ENCODE results near the gene OLA1. TPM values are rescaled to one million over a fixed set of nuclear protein-coding genes. Genes with fewer than 3 reads are reported as not detected.

Gene OLA1
- total RNA-seq, 2 experiments from 2014 or later = 71.6 to 73.1 TPM

DNA sequence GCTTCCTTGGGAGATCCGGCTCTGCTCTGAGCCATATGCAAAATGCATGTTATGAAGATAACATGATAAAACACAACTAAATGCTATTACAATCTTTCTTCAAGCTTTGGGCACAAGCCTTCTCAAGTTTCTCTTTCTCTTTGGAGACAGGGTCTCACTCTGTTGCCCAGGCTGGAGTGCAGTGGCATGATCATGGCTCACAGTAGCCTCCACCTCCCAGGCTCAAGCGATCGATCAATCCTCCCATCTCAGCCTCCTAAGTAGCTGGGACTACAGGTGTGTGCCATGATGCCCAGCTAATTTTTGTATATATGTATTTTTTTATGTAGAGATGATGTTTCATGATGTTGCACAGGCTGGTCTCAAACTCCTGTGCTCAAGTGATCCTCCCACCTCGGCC lies 175.5 kb downstream of the OLA1 start:
- Mint-ChIP-seq H3K27ac (no peak overlapping the region), H3K4me3 (no peak overlapping the region), H3K36me3 (ENCODE audit: low read depth) (peaks cover 12% of the 10 kb centered on the region), H3K27me3 (ENCODE audit: low read depth) (no peaks in the 10 kb centered on the region), H3K4me1 (ENCODE audit: low read depth) (no peaks in the 10 kb centered on the region), H3K9me3 (ENCODE audit: insufficient read depth) (no peaks in the 10 kb centered on the region)
- ChIA-PET CTCF (no interaction called here), POLR2A (no interaction called here)
- ATAC-seq = no peak
- no peak for DNase-seq

GRCh38 chr2:174072069-174072468 lies 176.3 kb downstream of the OLA1 start:
- Mint-ChIP-seq H3K4me3 (no peak overlapping the region), H3K27ac (no peak overlapping the region), H3K9me3 (ENCODE audit: insufficient read depth) (no peaks in the 10 kb centered on the region), H3K36me3 (ENCODE audit: low read depth) (peaks cover 12% of the 10 kb centered on the region), H3K4me1 (ENCODE audit: low read depth) (no peaks in the 10 kb centered on the region), H3K27me3 (ENCODE audit: low read depth) (no peaks in the 10 kb centered on the region)
- no peak for DNase-seq
- POLR2A ChIA-PET = no interaction called here
- no peak for ATAC-seq
- CTCF ChIA-PET = no interaction called here

GRCh38 chr2:174071321-174071720 lies 177.0 kb downstream of the OLA1 start:
- POLR2A ChIA-PET = interaction anchor here (0.6 kb wide), 1 partner anchor 1337 kb away, joined by 3 read pairs; no protein-coding TSS in a partner anchor
- peaks cover 3% of the 10 kb centered on the region for H3K27me3 Mint-ChIP-seq (ENCODE audit: low read depth)
- H3K4me1 Mint-ChIP-seq (ENCODE audit: low read depth) = no peaks in the 10 kb centered on the region
- CTCF ChIA-PET = no interaction called here
- H3K27ac Mint-ChIP-seq = no peak overlapping the region
- no peak for DNase-seq
- H3K4me3 Mint-ChIP-seq = no peak overlapping the region
- peaks cover 12% of the 10 kb centered on the region for H3K36me3 Mint-ChIP-seq (ENCODE audit: low read depth)
- no peaks in the 10 kb centered on the region for H3K9me3 Mint-ChIP-seq (ENCODE audit: insufficient read depth)
- ATAC-seq = no peak

DNA sequence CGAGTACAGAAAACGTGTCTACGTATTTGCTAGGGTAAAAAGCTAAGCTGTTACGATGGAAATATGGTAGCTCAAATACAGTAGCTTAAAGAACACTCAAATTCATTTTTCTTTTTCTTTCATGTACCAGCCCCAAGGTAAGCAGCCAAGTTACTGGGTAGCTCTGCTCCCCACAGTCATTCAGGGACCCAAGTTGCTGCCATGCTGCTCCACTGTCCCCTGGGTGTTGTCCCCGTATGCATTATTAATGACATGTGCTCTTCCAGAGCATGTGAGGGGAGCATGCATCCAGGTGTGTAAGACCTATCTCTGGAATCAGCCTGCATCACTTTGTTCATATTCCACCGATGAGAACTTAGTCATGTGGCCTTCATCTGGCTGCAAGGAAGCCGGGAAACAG lies 178.1 kb downstream of the OLA1 start:
- Mint-ChIP-seq H3K27ac (no peak overlapping the region), H3K9me3 (ENCODE audit: insufficient read depth) (no peaks in the 10 kb centered on the region), H3K4me3 (no peak overlapping the region), H3K4me1 (ENCODE audit: low read depth) (no peaks in the 10 kb centered on the region), H3K36me3 (ENCODE audit: low read depth) (peaks cover 10% of the 10 kb centered on the region), H3K27me3 (ENCODE audit: low read depth) (peaks cover 3% of the 10 kb centered on the region)
- DNase-seq (no peak), ATAC-seq (no peak)
- ChIA-PET CTCF (no interaction called here), POLR2A (interaction anchor here (0.8 kb wide), 1 partner anchor 9 kb away, joined by 3 read pairs; no protein-coding TSS in a partner anchor)

DNA sequence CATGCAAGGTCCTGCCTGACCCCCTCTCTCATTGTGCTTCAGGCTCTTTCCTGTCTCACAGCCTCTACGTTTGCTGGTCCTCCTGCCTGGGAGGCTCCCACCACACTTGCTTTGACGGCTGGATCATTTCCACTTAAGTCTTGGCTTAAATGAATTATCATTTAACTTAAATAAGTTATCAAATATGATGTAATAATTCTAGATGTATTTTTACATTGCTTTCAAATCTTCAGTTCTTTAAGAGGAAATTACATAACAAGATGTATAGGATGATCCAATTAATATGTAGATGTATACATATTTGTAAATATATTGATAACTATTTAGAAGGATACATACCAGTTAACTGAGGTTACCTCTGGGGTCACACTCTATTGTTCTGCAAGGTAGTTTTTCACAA lies 180.5 kb downstream of the OLA1 start:
- H3K4me3 Mint-ChIP-seq = no peak overlapping the region
- H3K4me1 Mint-ChIP-seq (ENCODE audit: low read depth) = no peaks in the 10 kb centered on the region
- H3K9me3 Mint-ChIP-seq (ENCODE audit: insufficient read depth) = no peaks in the 10 kb centered on the region
- no peak for DNase-seq
- ChIA-PET CTCF (no interaction called here), POLR2A (no interaction called here)
- ATAC-seq = no peak
- no peaks in the 10 kb centered on the region for H3K36me3 Mint-ChIP-seq (ENCODE audit: low read depth)
- peaks cover 7% of the 10 kb centered on the region for H3K27me3 Mint-ChIP-seq (ENCODE audit: low read depth)
- no peak overlapping the region for H3K27ac Mint-ChIP-seq

GRCh38 chr2:174066871-174067270 lies 181.5 kb downstream of the OLA1 start:
- Mint-ChIP-seq H3K4me3 (no peak overlapping the region), H3K27me3 (ENCODE audit: low read depth) (peaks cover 10% of the 10 kb centered on the region), H3K4me1 (ENCODE audit: low read depth) (no peaks in the 10 kb centered on the region), H3K27ac (no peak overlapping the region), H3K36me3 (ENCODE audit: low read depth) (no peaks in the 10 kb centered on the region), H3K9me3 (ENCODE audit: insufficient read depth) (no peaks in the 10 kb centered on the region)
- DNase-seq (no peak), ATAC-seq (no peak)
- ChIA-PET POLR2A (no interaction called here), CTCF (no interaction called here)

DNA sequence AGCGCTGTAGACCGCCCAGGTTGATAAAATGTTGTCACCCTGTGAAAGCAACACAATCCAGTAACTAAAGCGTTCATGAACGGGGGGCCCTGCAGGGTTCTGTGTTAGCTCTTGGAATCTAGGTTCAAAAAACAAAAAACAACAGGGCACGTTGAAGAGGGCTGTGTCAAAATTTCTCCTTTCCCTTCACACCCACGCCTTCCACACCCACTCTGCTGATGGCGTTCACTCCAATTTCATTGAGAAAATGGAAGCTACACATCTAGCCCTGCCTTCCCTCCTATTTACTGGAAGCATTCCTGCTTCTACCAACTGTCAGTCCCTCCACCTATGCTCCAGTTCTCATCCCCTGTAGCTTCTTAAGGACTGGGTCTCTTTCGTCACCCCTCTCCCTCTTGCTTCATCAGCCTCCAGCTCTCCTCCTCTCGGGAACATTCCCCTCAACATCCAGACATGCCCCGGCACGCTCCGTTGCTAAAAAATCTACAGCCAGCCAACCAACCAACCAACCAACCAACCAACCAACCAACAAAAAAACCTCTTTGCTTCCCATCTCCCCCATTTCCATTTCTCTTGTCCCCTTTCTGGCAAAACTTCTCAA lies 184.7 kb downstream of the OLA1 start:
- no peaks in the 10 kb centered on the region for H3K9me3 Mint-ChIP-seq (ENCODE audit: insufficient read depth)
- POLR2A ChIA-PET = no interaction called here
- CTCF ChIA-PET = no interaction called here
- H3K27ac Mint-ChIP-seq = no peak overlapping the region
- DNase-seq (no peak), ATAC-seq (no peak)
- no peak overlapping the region for H3K4me3 Mint-ChIP-seq
- H3K4me1 Mint-ChIP-seq (ENCODE audit: low read depth) = no peaks in the 10 kb centered on the region
- H3K36me3 Mint-ChIP-seq (ENCODE audit: low read depth) = no peaks in the 10 kb centered on the region
- peaks cover 16% of the 10 kb centered on the region for H3K27me3 Mint-ChIP-seq (ENCODE audit: low read depth)

DNA sequence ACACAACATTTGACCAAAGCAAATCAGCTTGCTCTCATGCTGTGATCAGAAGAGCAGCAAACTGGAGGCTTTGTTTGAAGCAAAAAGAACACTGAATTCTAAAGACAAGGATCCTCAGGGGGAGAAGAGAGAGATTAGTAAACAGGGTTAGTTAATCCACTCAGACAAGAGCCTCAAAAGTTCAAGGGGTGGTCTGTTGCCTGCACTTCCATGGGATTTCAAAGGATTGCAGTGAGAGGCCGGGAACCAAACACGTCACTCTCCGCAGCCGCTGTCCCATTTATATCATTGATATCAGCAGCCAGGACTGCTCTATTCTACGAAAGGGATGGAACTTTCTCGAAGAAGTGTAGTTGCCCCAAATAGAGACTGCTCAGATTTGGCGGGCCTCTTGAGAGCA lies 185.4 kb downstream of the OLA1 start:
- Mint-ChIP-seq H3K4me3 (no peak overlapping the region), H3K27ac (no peak overlapping the region), H3K9me3 (ENCODE audit: insufficient read depth) (peaks cover 3% of the 10 kb centered on the region), H3K27me3 (ENCODE audit: low read depth) (peaks cover 18% of the 10 kb centered on the region), H3K36me3 (ENCODE audit: low read depth) (peaks cover 2% of the 10 kb centered on the region), H3K4me1 (ENCODE audit: low read depth) (no peaks in the 10 kb centered on the region)
- no peak for DNase-seq
- no peak for ATAC-seq
- ChIA-PET CTCF (no interaction called here), POLR2A (no interaction called here)

GRCh38 chr2:174059884-174060244 lies 188.5 kb downstream of the OLA1 start:
- Mint-ChIP-seq H3K27ac (no peak overlapping the region), H3K36me3 (ENCODE audit: low read depth) (peaks cover 2% of the 10 kb centered on the region), H3K9me3 (ENCODE audit: insufficient read depth) (peaks cover 3% of the 10 kb centered on the region), H3K4me1 (ENCODE audit: low read depth) (no peaks in the 10 kb centered on the region), H3K27me3 (ENCODE audit: low read depth) (peaks cover 15% of the 10 kb centered on the region), H3K4me3 (no peak overlapping the region)
- ATAC-seq (no peak), DNase-seq (no peak)
- ChIA-PET POLR2A (no interaction called here), CTCF (no interaction called here)

GRCh38 chr2:174059178-174059883 lies 189.0 kb downstream of the OLA1 start:
- no peak overlapping the region for H3K27ac Mint-ChIP-seq
- POLR2A ChIA-PET = no interaction called here
- no peak for DNase-seq
- H3K4me1 Mint-ChIP-seq (ENCODE audit: low read depth) = no peaks in the 10 kb centered on the region
- no peak overlapping the region for H3K4me3 Mint-ChIP-seq
- ATAC-seq = no peak
- H3K9me3 Mint-ChIP-seq (ENCODE audit: insufficient read depth) = peaks cover 3% of the 10 kb centered on the region
- H3K27me3 Mint-ChIP-seq (ENCODE audit: low read depth) = peaks cover 15% of the 10 kb centered on the region
- H3K36me3 Mint-ChIP-seq (ENCODE audit: low read depth) = peaks cover 2% of the 10 kb centered on the region
- CTCF ChIA-PET = no interaction called here

GRCh38 chr2:174058456-174058855 lies 189.9 kb downstream of the OLA1 start:
- Mint-ChIP-seq H3K36me3 (ENCODE audit: low read depth) (peaks cover 2% of the 10 kb centered on the region), H3K27me3 (ENCODE audit: low read depth) (peaks cover 10% of the 10 kb centered on the region), H3K4me3 (no peak overlapping the region), H3K27ac (no peak overlapping the region), H3K4me1 (ENCODE audit: low read depth) (no peaks in the 10 kb centered on the region), H3K9me3 (ENCODE audit: insufficient read depth) (peaks cover 3% of the 10 kb centered on the region)
- CTCF ChIA-PET = interaction anchor here (0.6 kb wide), 1 partner anchor 11 kb away, joined by 3 read pairs; no protein-coding TSS in a partner anchor
- no peak for DNase-seq
- POLR2A ChIA-PET = no interaction called here
- ATAC-seq = no peak

DNA sequence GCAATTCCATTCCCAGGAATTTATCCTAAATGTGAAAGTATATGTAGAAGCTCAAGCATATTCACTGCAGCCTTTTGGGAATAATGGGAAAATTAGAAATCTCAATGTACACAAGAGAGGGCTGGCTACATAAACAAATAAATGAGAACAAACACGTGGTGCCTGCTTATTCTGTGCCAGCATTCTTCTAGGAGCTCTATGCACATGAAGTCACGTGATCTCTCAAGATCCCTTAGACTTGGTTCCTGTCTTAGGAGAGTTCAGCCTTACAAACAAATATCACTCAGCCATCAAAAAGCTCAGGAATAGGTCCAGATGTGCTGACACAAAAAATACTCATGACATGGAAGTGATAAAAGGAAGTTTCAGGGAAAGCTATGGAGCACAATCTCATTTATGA lies 190.3 kb downstream of the OLA1 start:
- ChIA-PET POLR2A (no interaction called here), CTCF (interaction anchor here (0.6 kb wide), 1 partner anchor 11 kb away, joined by 3 read pairs; no protein-coding TSS in a partner anchor)
- Mint-ChIP-seq H3K4me3 (no peak overlapping the region), H3K27ac (no peak overlapping the region), H3K4me1 (ENCODE audit: low read depth) (no peaks in the 10 kb centered on the region), H3K36me3 (ENCODE audit: low read depth) (peaks cover 2% of the 10 kb centered on the region), H3K27me3 (ENCODE audit: low read depth) (peaks cover 10% of the 10 kb centered on the region), H3K9me3 (ENCODE audit: insufficient read depth) (peaks cover 3% of the 10 kb centered on the region)
- ATAC-seq (no peak), DNase-seq (no peak)

DNA sequence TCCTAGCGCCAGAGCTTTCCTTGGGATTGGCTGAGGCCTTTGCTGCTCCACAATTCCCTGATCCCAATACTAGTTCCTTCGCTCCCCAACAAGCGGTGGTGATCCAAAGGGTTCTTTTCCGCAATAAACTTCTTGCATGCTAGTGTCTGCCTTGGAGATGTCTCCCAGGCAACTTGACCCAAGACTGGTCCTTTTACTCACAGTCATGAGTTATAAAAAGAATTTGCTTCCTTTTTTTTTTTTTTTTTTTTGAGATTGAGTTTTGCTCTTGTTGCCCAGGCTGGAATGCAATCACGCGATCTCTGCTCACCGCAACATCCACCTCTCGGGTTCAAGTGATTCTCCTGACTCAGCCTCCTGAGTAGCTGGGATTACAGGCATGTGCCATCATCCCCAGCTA lies 193.4 kb downstream of the OLA1 start:
- no peak for DNase-seq
- ChIA-PET CTCF (no interaction called here), POLR2A (no interaction called here)
- no peak overlapping the region for H3K27ac Mint-ChIP-seq
- H3K4me3 Mint-ChIP-seq = no peak overlapping the region
- no peak for ATAC-seq
- no peaks in the 10 kb centered on the region for H3K4me1 Mint-ChIP-seq (ENCODE audit: low read depth)
- peaks cover 3% of the 10 kb centered on the region for H3K9me3 Mint-ChIP-seq (ENCODE audit: insufficient read depth)
- peaks cover 4% of the 10 kb centered on the region for H3K27me3 Mint-ChIP-seq (ENCODE audit: low read depth)
- peaks cover 2% of the 10 kb centered on the region for H3K36me3 Mint-ChIP-seq (ENCODE audit: low read depth)
